Tibial artery (tissue), 4 donors: Measurements from ENCODE around the gene PTPN22.
"Not testable (repeated sequence)": the region's sequence is repeated elsewhere in the genome, so short reads cannot be mapped to it uniquely, and the experiment has no call there.

Experiments
- DNase-seq, 2 donors: peaks; one replicate each; pipeline ENCODE4 v3.0.0-alpha.2; 2019
- H3K27ac ChIP-seq, 2 donors: fragments of 200-600 bp; sonication (generic) in 1 of 2; 1 replicate in 1 of 2; 2 replicates in 1 of 2; pipeline ENCODE4 v1.5.1; 2018 to 2019; ENCODE audit warnings: mild to moderate bottlenecking in 1 of 2
- H3K27me3 ChIP-seq, 2 donors: fragments of 200-600 bp; sonication (generic) in 1 of 2; one replicate each; pipeline versions ENCODE4 v1.5.1 to v1.6.0; 2016 to 2019
- H3K36me3 ChIP-seq, 3 donors: fragments of 200-600 bp; sonication (generic) in 2 of 3; one replicate each; pipeline ENCODE4 v1.5.1; 2016 to 2019; ENCODE audit warnings: mild to moderate bottlenecking in 2 of 3
- H3K4me1 ChIP-seq, 4 donors: fragments of 200-600 bp; sonication (generic) in 2 of 4; 1 replicate in 3 of 4; 2 replicates in 1 of 4; pipeline ENCODE4 v1.5.1; 2016 to 2019
- H3K4me3 ChIP-seq, 2 donors: fragments of 200-600 bp; sonication (generic) in 1 of 2; 1 replicate in 1 of 2; 2 replicates in 1 of 2; pipeline ENCODE4 v1.5.1; 2018 to 2019; ENCODE audit warnings: mild to moderate bottlenecking in 2 of 2
- H3K9me3 ChIP-seq, 3 donors: fragments of 200-600 bp; sonication (generic) in 1 of 3; one replicate each; pipeline ENCODE4 v1.5.1; 2016 to 2019
- CTCF ChIP-seq, 2 experiments: fragments of 200-600 bp in 1 of 2; fragments of 450-650 bp in 1 of 2; IDR thresholded peaks; one replicate each; pipeline ENCODE4 v1.5.1; 2017 to 2019; ENCODE audit warnings: antibody characterized with exemption in 2 of 2, mild to moderate bottlenecking in 1 of 2, moderate library complexity in 1 of 2
- intact Hi-C: fragments of 100-400 bp; cut with DNase I; formaldehyde crosslinking; loops from one replicate; pipeline ENCODE4 v1.15.0; 2023; ENCODE audit warnings: low total_unique reads

Gene PTPN22

GRCh38 chr1:113856401-113856790, 15.1 kb downstream of the PTPN22 start:
- Histone ChIP-seq H3K27ac (no peak overlapping the region), H3K27me3 (no peaks in the 10 kb centered on the region), H3K4me3 (no peak overlapping the region), H3K4me1 (peaks cover 0 to 5% (median 0%) of the 10 kb centered on the region in 4 donors), H3K9me3 (no peaks in the 10 kb centered on the region), H3K36me3 (no peaks in the 10 kb centered on the region)
- intact Hi-C loops = no loop called here
- DNase-seq = no peak
- TF ChIP-seq CTCF (IDR thresholded peaks at IDR 0.05) = no peak

- TF ChIP-seq CTCF (IDR thresholded peaks at IDR 0.05) = no peak
- no peak overlapping the region for H3K4me3 ChIP-seq
- H3K27ac ChIP-seq = no peak overlapping the region
Observed at GRCh38 chr1:113855630-113856400, 15.7 kb downstream of the PTPN22 start.

GRCh38 chr1:113854234-113854633, 17.3 kb downstream of the PTPN22 start:
- DNase-seq = no peak
- TF ChIP-seq CTCF (IDR thresholded peaks at IDR 0.05) = no peak
- Histone ChIP-seq H3K9me3 (no peaks in the 10 kb centered on the region), H3K4me1 (no peaks in the 10 kb centered on the region), H3K4me3 (no peak overlapping the region), H3K27me3 (no peaks in the 10 kb centered on the region), H3K27ac (no peak overlapping the region), H3K36me3 (no peaks in the 10 kb centered on the region)
- intact Hi-C loops = no loop called here

More at GRCh38 chr1:113855630-113856400, 15.7 kb downstream of the PTPN22 start:
- Histone ChIP-seq H3K27me3 (no peaks in the 10 kb centered on the region), H3K36me3 (no peaks in the 10 kb centered on the region), H3K4me1 (no peaks in the 10 kb centered on the region), H3K9me3 (no peaks in the 10 kb centered on the region)
- intact Hi-C loops = no loop called here
- no peak for DNase-seq

GRCh38 chr1:113852694-113853093, 18.8 kb downstream of the PTPN22 start:
- not testable (repeated sequence) for DNase-seq, H3K27ac ChIP-seq, H3K27me3 ChIP-seq

GRCh38 chr1:113850127-113850796, 21.2 kb downstream of the PTPN22 start:
- DNase-seq = no peak
- Histone ChIP-seq H3K36me3 (no peaks in the 10 kb centered on the region), H3K27me3 (no peaks in the 10 kb centered on the region), H3K4me3 (no peak overlapping the region), H3K4me1 (no peaks in the 10 kb centered on the region), H3K27ac (no peak overlapping the region), H3K9me3 (no peaks in the 10 kb centered on the region)
- intact Hi-C loops = no loop called here
- no peak for TF ChIP-seq CTCF (IDR thresholded peaks at IDR 0.05)

More at GRCh38 chr1:113852694-113853093, 18.8 kb downstream of the PTPN22 start:
- H3K9me3 ChIP-seq, H3K4me1 ChIP-seq, intact Hi-C loops, H3K36me3 ChIP-seq, H3K4me3 ChIP-seq: not testable (repeated sequence)

GRCh38 chr1:113849072-113849471, 22.4 kb downstream of the PTPN22 start:
- Histone ChIP-seq H3K27me3 (no peaks in the 10 kb centered on the region), H3K36me3 (no peaks in the 10 kb centered on the region), H3K4me1 (no peaks in the 10 kb centered on the region), H3K9me3 (no peaks in the 10 kb centered on the region), H3K4me3 (no peak overlapping the region), H3K27ac (no peak overlapping the region)
- intact Hi-C loops = loop anchor here (10.0 kb wide), 1 partner anchor 46 kb away; no protein-coding TSS in a partner anchor
- TF ChIP-seq CTCF (IDR thresholded peaks at IDR 0.05) = no peak
- no peak for DNase-seq
